ENCODE results near the gene PTPRJ. TPM values are rescaled to one million over a fixed set of nuclear protein-coding genes. Genes with fewer than 3 reads are reported as not detected.
A peak's percentile ranks its signal among the peaks of the same experiment; 100 is the strongest.

The PTPRJ gene
- total RNA-seq, 1 experiment from 2014 or later = 43.7 TPM

DNA sequence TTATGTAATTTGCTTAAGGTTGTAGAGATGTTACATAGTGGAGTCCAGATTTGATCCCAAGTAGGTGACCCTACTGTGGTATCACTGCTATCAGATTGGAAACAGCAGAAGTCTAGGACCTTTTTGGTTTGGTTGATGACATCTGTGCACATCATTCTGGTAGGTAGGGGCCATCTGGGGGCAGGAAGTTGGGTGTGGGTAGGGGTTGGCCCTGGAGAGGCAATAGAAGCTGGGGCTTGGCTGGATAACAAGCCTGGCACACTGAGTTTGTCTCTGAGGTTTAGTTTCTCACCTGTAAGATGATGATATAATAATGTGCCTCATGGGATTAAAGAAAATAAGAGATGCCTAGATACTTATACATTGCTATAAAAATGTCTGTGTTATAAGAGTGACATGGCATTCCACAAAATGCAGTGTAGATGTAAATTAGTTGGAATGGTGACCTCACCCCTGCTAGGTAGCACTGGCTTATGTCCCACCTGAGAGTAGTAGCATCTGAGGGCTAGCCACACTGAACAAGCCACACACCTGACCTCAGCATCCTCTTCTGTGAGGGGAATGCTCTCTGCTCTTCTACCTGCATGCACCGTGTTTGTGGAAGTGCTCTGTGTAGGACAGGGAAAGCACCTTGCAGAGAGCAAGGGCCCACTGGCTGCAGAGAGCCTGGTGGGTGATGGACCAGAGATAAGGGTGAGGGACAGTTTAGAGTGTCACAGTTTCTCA lies 36.9 kb downstream of the PTPRJ start:
- H2AFZ ChIP-seq = no peak overlapping the region
- no peaks in the 10 kb centered on the region for H3K9me2 ChIP-seq (ENCODE audit: insufficient read depth)
- peaks cover 32% of the 10 kb centered on the region for H4K20me1 ChIP-seq (ENCODE audit: insufficient read depth)
- 0 out of 2 replicates have a peak, but pooled peaks cover 14% of the 10 kb centered on the region for H3K36me3 ChIP-seq (ENCODE audit: low read depth)
- no peak for DNase-seq
- CTCF ChIA-PET = interaction anchor here (0.7 kb wide), 1 partner anchor 95 kb away, joined by 5 read pairs; no protein-coding TSS in a partner anchor
- no peak overlapping the region for H3K4me3 ChIP-seq
- H3K4me2 ChIP-seq = no peak overlapping the region
- intact Hi-C loops (cut with micrococcal nuclease; ENCODE audit: unreplicated experiment) = loop anchor here (5.0 kb wide), 1 partner anchor 35 kb away; no protein-coding TSS in a partner anchor
- TF ChIP-seq, protein P1, sequence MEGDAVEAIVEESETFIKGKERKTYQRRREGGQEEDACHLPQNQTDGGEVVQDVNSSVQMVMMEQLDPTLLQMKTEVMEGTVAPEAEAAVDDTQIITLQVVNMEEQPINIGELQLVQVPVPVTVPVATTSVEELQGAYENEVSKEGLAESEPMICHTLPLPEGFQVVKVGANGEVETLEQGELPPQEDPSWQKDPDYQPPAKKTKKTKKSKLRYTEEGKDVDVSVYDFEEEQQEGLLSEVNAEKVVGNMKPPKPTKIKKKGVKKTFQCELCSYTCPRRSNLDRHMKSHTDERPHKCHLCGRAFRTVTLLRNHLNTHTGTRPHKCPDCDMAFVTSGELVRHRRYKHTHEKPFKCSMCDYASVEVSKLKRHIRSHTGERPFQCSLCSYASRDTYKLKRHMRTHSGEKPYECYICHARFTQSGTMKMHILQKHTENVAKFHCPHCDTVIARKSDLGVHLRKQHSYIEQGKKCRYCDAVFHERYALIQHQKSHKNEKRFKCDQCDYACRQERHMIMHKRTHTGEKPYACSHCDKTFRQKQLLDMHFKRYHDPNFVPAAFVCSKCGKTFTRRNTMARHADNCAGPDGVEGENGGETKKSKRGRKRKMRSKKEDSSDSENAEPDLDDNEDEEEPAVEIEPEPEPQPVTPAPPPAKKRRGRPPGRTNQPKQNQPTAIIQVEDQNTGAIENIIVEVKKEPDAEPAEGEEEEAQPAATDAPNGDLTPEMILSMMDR (conservative IDR thresholded peaks at IDR 0.05) = no peak
- no peak for TF ChIP-seq EZH2 (IDR thresholded peaks at IDR 0.05; ENCODE audit: low read depth)
- H3K27me3 ChIP-seq (ENCODE audit: insufficient read depth, low read depth) = no peaks in the 10 kb centered on the region
- peaks cover 23% of the 10 kb centered on the region for H3K4me1 ChIP-seq (replicated peaks; ENCODE audit: insufficient read depth)
- H3F3A ChIP-seq (ENCODE audit: insufficient read depth, low read depth) = peaks cover 18% of the 10 kb centered on the region; the same call in 1 of the 2 replicates
- H3K9me3 ChIP-seq (ENCODE audit: insufficient read depth, low read depth) = no peaks in the 10 kb centered on the region
- H3K27ac ChIP-seq = 0 out of 2 replicates have a peak overlapping the region, but pooled peaks have one; percentile 9
- BruUV-seq (replicated peaks) = no TSS peak
- H3K79me2 ChIP-seq (ENCODE audit: low read depth) = peaks cover 94% of the 10 kb centered on the region
- POLR2A ChIA-PET (ENCODE audit: unreplicated experiment) = interaction anchor here (0.6 kb wide), 2 partner anchors 22 to 92 kb away, joined by 4 to 10 read pairs; no protein-coding TSS in a partner anchor

- POLR2A ChIA-PET (ENCODE audit: unreplicated experiment) = interaction anchor here (0.6 to 0.7 kb wide), 3 partner anchors 23 to 149 kb away, joined by 4 to 10 read pairs (median 4); no protein-coding TSS in a partner anchor
- no peaks in the 10 kb centered on the region for H3K9me2 ChIP-seq (ENCODE audit: insufficient read depth)
- no peaks in the 10 kb centered on the region for H3K27me3 ChIP-seq (ENCODE audit: insufficient read depth, low read depth)
- no peak overlapping the region for H3K4me3 ChIP-seq
- H3K79me2 ChIP-seq (ENCODE audit: low read depth) = peaks cover 94% of the 10 kb centered on the region
- H3F3A ChIP-seq (ENCODE audit: insufficient read depth, low read depth) = peaks cover 18% of the 10 kb centered on the region; the same call in 1 of the 2 replicates
- no TSS peak for BruUV-seq (replicated peaks)
- intact Hi-C loops (cut with micrococcal nuclease; ENCODE audit: unreplicated experiment) = loop anchor here (5.0 kb wide), 1 partner anchor 34 kb away; no protein-coding TSS in a partner anchor
- no peak overlapping the region for H2AFZ ChIP-seq
- CTCF ChIA-PET = interaction anchor here (0.7 kb wide), 1 partner anchor 94 kb away, joined by 5 read pairs; no protein-coding TSS in a partner anchor
- H3K4me2 ChIP-seq = no peak overlapping the region
- DNase-seq = no peak
- TF ChIP-seq, protein P1 (conservative IDR thresholded peaks at IDR 0.05) = no peak
- TF ChIP-seq EZH2 (IDR thresholded peaks at IDR 0.05; ENCODE audit: low read depth) = no peak
- peaks cover 32% of the 10 kb centered on the region for H4K20me1 ChIP-seq (ENCODE audit: insufficient read depth)
- H3K36me3 ChIP-seq (ENCODE audit: low read depth) = 0 out of 2 replicates have a peak, but pooled peaks cover 14% of the 10 kb centered on the region
- no peak overlapping the region for H3K27ac ChIP-seq
- peaks cover 21% of the 10 kb centered on the region for H3K4me1 ChIP-seq (replicated peaks; ENCODE audit: insufficient read depth)
- no peaks in the 10 kb centered on the region for H3K9me3 ChIP-seq (ENCODE audit: insufficient read depth, low read depth)
Observed at GRCh38 chr11:48017831-48018527, 37.6 kb downstream of the PTPRJ start.

DNA sequence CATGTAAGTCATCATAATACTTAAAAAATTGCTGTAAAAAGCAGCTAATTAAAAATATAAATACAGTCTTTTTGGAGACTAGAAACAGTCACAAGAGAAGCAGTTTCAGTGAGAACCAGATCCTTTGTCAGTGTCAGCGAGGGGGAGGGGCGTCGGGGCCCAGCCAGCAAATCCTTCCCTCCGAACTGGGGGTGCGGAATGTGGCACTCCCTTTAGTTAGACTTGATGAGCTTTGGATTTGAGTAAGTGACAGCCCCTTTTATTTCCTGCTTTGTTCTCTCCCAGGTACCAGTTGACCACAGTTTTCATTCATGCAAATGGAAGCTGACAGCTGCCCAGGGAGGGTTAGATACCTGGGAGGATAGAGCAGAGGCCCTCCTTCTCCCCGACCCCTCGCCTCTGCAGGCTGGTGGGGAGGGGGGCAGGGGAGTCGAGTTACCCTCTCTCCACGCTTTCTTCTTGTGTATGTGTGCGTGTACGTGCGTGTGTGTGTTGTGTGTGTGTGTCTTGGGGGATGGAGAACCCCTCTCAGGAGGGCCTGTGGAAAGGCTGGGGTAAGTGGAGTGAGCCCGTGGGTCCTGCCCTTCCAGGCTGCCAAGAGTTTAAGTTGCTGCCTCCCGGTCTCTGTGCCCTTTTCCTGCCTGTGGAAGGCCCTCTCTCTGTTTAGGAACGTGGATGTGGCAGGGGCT lies 38.3 kb downstream of the PTPRJ start:
- H2AFZ ChIP-seq = no peak overlapping the region
- H3K27me3 ChIP-seq (ENCODE audit: insufficient read depth, low read depth) = no peaks in the 10 kb centered on the region
- peaks cover 18% of the 10 kb centered on the region; the same call in 1 of the 2 replicates for H3F3A ChIP-seq (ENCODE audit: insufficient read depth, low read depth)
- no TSS peak for BruUV-seq (replicated peaks)
- peak in 1 of 2 experiments; percentile 30 for DNase-seq
- no peak overlapping the region for H3K4me2 ChIP-seq
- H3K36me3 ChIP-seq (ENCODE audit: low read depth) = 0 out of 2 replicates have a peak, but pooled peaks cover 14% of the 10 kb centered on the region
- peaks cover 35% of the 10 kb centered on the region for H4K20me1 ChIP-seq (ENCODE audit: insufficient read depth)
- intact Hi-C loops (cut with micrococcal nuclease; ENCODE audit: unreplicated experiment) = loop anchor here (5.0 kb wide), 1 partner anchor 34 kb away; no protein-coding TSS in a partner anchor
- H3K27ac ChIP-seq = no peak overlapping the region
- TF ChIP-seq, protein P1 (conservative IDR thresholded peaks at IDR 0.05) = no peak
- TF ChIP-seq EZH2 (IDR thresholded peaks at IDR 0.05; ENCODE audit: low read depth) = no peak
- no peaks in the 10 kb centered on the region for H3K9me2 ChIP-seq (ENCODE audit: insufficient read depth)
- H3K9me3 ChIP-seq (ENCODE audit: insufficient read depth, low read depth) = no peaks in the 10 kb centered on the region
- ChIA-PET CTCF (no interaction called here), POLR2A (ENCODE audit: unreplicated experiment) (interaction anchor here (0.7 kb wide), 1 partner anchor 149 kb away, joined by 4 read pairs; no protein-coding TSS in a partner anchor)
- no peak overlapping the region for H3K4me3 ChIP-seq
- H3K79me2 ChIP-seq (ENCODE audit: low read depth) = peaks cover 94% of the 10 kb centered on the region
- peaks cover 16% of the 10 kb centered on the region for H3K4me1 ChIP-seq (replicated peaks; ENCODE audit: insufficient read depth)

All from PC-9 (cell line).